Keratinocyte (primary cell): ENCODE measurements around the gene FOXC1. TPM values are rescaled to one million over a fixed set of nuclear protein-coding genes. Genes with fewer than 3 reads are reported as not detected.

Experiments used
- DNase-seq: peaks from one replicate; pipeline ENCODE4 v3.0.0-alpha.2; 2011; ENCODE audit warnings: low read depth, missing footprints, low spot score
- FAIRE-seq: peaks from 2 replicates; lab custom pipeline; 2011; peaks lifted over from hg19 to GRCh38; lab: Jason Lieb, UNC
- H2AFZ ChIP-seq: 2 replicates; pipeline ENCODE4 v1.6.0; 2012; ENCODE audit warnings: low read length, control low read depth, inconsistent platforms; ENCODE audit not compliant: control insufficient read depth
- H3K27ac ChIP-seq: 2 replicates; pipeline ENCODE4 v1.5.1; 2011; ENCODE audit warnings: low read length; ENCODE audit not compliant: control insufficient read depth, insufficient read depth
- H3K27me3 ChIP-seq: 3 replicates; pipeline ENCODE4 v1.6.0; 2011; ENCODE audit warnings: low read length; ENCODE audit not compliant: control insufficient read depth, insufficient read depth; ENCODE audit errors: extremely low read depth
- H3K36me3 ChIP-seq, 2 experiments: 2 replicates in 1 of 2; 3 replicates in 1 of 2; pipeline ENCODE4 v1.5.1; 2011; ENCODE audit warnings: low read length in 2 of 2, mild to moderate bottlenecking in 1 of 2; ENCODE audit not compliant: control insufficient read depth in 2 of 2, insufficient read depth in 2 of 2; ENCODE audit errors: extremely low read depth in 1 of 2
- H3K4me1 ChIP-seq: 3 replicates; pipeline ENCODE4 v1.5.1; 2011; ENCODE audit warnings: low read length; ENCODE audit not compliant: control insufficient read depth, insufficient read depth; ENCODE audit errors: extremely low read depth
- H3K4me2 ChIP-seq: 3 replicates; pipeline ENCODE4 v1.6.0; 2011; ENCODE audit warnings: low read depth, low read length; ENCODE audit not compliant: control insufficient read depth, insufficient read depth; ENCODE audit errors: extremely low read depth
- H3K4me3 ChIP-seq, 3 experiments: fragments of 200-600 bp in 1 of 3; sonication (generic) in 1 of 3; 2 replicates in 2 of 3; 3 replicates in 1 of 3; pipeline ENCODE4 v1.5.1; 2011 to 2016; ENCODE audit warnings: low read length in 3 of 3, mild to moderate bottlenecking in 3 of 3, control low read depth in 2 of 3, inconsistent platforms in 1 of 3, low read depth in 1 of 3, mixed read lengths in 1 of 3, mixed run types in 1 of 3, moderate library complexity in 1 of 3; ENCODE audit not compliant: control insufficient read depth in 2 of 3, insufficient read depth in 2 of 3; ENCODE audit errors: extremely low read depth in 1 of 3
- H3K79me2 ChIP-seq: 2 replicates; pipeline ENCODE4 v1.6.0; 2012; ENCODE audit warnings: low read length; ENCODE audit not compliant: control insufficient read depth, insufficient read depth
- H3K9ac ChIP-seq: 3 replicates; pipeline ENCODE4 v1.6.0; 2011; ENCODE audit warnings: low read length; ENCODE audit not compliant: control insufficient read depth, insufficient read depth; ENCODE audit errors: extremely low read depth
- H3K9me1 ChIP-seq: 3 replicates; pipeline ENCODE4 v1.6.0; 2011; ENCODE audit warnings: low read length; ENCODE audit not compliant: control insufficient read depth, insufficient read depth; ENCODE audit errors: extremely low read depth
- H3K9me3 ChIP-seq: 2 replicates; pipeline ENCODE4 v1.5.1; 2012; ENCODE audit warnings: low read depth, low read length; ENCODE audit not compliant: control insufficient read depth
- H4K20me1 ChIP-seq: 3 replicates; pipeline ENCODE4 v1.6.0; 2011; ENCODE audit warnings: low read length; ENCODE audit not compliant: control insufficient read depth, insufficient read depth; ENCODE audit errors: extremely low read depth
- EZH2 ChIP-seq: IDR thresholded peaks from one replicate; pipeline ENCODE4 v1.6.1; 2012; ENCODE audit warnings: inconsistent platforms, mild to moderate bottlenecking, low read length, moderate library complexity
- dilution Hi-C: fragments of 300-500 bp; cut with MboI; formaldehyde crosslinking; loops from one replicate; pipeline ENCODE4 v1.7.0; 2020; ENCODE audit warnings: low sequenced_read_pairs; ENCODE audit not compliant: extremely low pct_ligation_motif_present
- polyA plus RNA-seq, 5 experiments: library from polyadenylated mRNA; depleted of rRNA in 3 of 5; stranded (reverse) in 3 of 5; stranded (forward) in 1 of 5; unstranded in 1 of 5; fragments of >200 nt; gene quantifications; 1 replicate in 1 of 5; 2 replicates in 3 of 5; 3 replicates in 1 of 5; pipeline versions ENCODE4 v1.2.1 to v1.2.3, GENCODE V29; 2011 to 2012; ENCODE audit warnings: missing spikeins in 2 of 5, low read depth in 1 of 5, low replicate concordance in 1 of 5
- TF ChIP-seq, protein P1 (sequence below), 3 experiments: IDR thresholded peaks in 1 of 3; conservative IDR thresholded peaks in 1 of 3; optimal IDR thresholded peaks in 1 of 3; 2 replicates in 2 of 3; 3 replicates in 1 of 3; pipeline versions ENCODE3 to v1.5.1; 2011; ENCODE audit warnings: low read length in 3 of 3, mild to moderate bottlenecking in 3 of 3, moderate library complexity in 2 of 3, control low read depth in 1 of 3, inconsistent platforms in 1 of 3; ENCODE audit not compliant: insufficient read depth in 2 of 3; ENCODE audit errors: extremely low read depth in 1 of 3

FOXC1 gene
- polyA plus RNA-seq, 1 donor (not counting 4 experiments of a cell fraction or from before 2014, with no cell fraction given): 4.3 TPM

DNA sequence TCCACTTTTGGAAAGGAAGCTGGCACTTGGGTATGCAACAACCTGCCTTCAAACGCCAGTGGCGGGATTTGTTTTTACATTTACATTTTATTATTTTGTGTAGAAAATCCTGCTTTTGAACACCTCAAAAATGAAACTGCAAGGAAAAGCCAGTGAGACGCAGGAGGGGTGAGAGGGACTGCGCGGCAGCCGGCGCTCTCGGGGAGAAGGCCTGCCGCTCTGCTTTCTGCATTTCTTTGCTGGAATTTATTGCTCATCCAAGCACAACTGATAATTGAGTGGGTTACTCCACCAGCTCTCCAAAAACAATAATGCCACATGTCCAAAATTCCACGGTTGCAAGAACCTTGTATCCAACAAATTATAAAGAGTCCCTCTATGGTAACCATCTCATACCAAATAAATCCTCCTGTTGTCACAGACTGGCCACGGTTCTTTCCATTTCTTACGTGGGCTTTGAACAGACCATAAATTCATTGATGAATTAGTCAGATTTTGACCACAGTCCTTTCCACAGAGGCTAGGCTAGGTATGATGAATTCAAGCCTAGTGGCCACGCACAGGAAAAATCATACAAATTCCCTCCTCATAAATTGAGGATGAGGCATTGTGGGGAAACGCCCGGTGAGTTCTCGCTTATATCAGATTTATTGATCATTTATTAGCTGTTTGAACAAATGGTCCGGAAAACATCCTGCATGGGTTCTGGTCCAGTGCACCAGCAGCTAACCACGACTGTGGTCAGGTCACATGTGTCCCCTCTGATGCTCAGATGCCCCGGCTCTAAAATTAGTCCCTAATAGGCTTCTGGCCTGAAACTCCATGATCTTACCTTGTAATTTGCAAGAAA, 31.6 kb upstream of the FOXC1 start:
- Histone ChIP-seq H3K27ac (no peak overlapping the region), H3K4me3 (no peak overlapping the region), H3K36me3 (no peaks in the 10 kb centered on the region), H2AFZ (no peak overlapping the region), H3K4me2 (no peak overlapping the region), H3K27me3 (peaks cover 4% of the 10 kb centered on the region), H3K9me3 (no peaks in the 10 kb centered on the region), H3K9ac (no peak overlapping the region), H3K9me1 (no peaks in the 10 kb centered on the region), H3K79me2 (no peaks in the 10 kb centered on the region), H3K4me1 (no peaks in the 10 kb centered on the region), H4K20me1 (no peaks in the 10 kb centered on the region)
- DNase-seq: no peak
- dilution Hi-C loops: no loop called here
- TF ChIP-seq EZH2: no peak
- TF ChIP-seq, protein P1, sequence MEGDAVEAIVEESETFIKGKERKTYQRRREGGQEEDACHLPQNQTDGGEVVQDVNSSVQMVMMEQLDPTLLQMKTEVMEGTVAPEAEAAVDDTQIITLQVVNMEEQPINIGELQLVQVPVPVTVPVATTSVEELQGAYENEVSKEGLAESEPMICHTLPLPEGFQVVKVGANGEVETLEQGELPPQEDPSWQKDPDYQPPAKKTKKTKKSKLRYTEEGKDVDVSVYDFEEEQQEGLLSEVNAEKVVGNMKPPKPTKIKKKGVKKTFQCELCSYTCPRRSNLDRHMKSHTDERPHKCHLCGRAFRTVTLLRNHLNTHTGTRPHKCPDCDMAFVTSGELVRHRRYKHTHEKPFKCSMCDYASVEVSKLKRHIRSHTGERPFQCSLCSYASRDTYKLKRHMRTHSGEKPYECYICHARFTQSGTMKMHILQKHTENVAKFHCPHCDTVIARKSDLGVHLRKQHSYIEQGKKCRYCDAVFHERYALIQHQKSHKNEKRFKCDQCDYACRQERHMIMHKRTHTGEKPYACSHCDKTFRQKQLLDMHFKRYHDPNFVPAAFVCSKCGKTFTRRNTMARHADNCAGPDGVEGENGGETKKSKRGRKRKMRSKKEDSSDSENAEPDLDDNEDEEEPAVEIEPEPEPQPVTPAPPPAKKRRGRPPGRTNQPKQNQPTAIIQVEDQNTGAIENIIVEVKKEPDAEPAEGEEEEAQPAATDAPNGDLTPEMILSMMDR (optimal IDR thresholded peaks at IDR 0.05 in 1 of 3, IDR thresholded peaks at IDR 0.05 in 1 of 3, conservative IDR thresholded peaks at IDR 0.05 in 1 of 3; ENCODE audit: extremely low read depth in 1 of 3, insufficient read depth in 2 of 3, low read length in 3 of 3): no peak
- no peak for FAIRE-seq

DNA sequence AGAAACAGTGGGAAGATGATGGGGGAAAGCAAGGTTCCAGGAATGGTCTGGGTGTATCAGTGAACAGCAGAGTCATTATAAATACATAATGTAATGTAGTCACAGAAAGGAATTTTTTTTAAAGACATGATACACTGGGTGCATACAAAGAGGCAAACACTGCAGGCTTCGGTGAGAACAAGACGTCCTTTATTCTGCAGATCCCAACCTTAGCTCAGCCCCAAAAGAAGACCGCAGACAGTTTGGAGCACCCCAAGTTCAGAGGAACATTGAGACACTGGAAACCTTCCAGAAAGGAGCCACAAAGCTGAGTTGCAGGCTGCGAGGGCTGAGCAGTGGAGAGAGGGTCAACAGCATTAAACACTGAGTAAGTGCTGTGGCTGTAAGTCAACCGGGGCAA, 30.6 kb upstream of the FOXC1 start:
- Histone ChIP-seq H3K9me3 (no peaks in the 10 kb centered on the region), H3K4me1 (no peaks in the 10 kb centered on the region), H3K4me3 (no peak overlapping the region), H3K36me3 (no peaks in the 10 kb centered on the region), H3K9me1 (no peaks in the 10 kb centered on the region), H2AFZ (no peak overlapping the region), H3K27ac (no peak overlapping the region), H3K79me2 (no peaks in the 10 kb centered on the region), H4K20me1 (no peaks in the 10 kb centered on the region), H3K27me3 (peaks cover 6% of the 10 kb centered on the region), H3K9ac (no peak overlapping the region), H3K4me2 (no peak overlapping the region)
- FAIRE-seq: no peak
- DNase-seq: no peak
- dilution Hi-C loops: no loop called here
- TF ChIP-seq, protein P1 (optimal IDR thresholded peaks at IDR 0.05 in 1 of 3, IDR thresholded peaks at IDR 0.05 in 1 of 3, conservative IDR thresholded peaks at IDR 0.05 in 1 of 3; ENCODE audit: extremely low read depth in 1 of 3, insufficient read depth in 2 of 3, low read length in 3 of 3): no peak
- no peak for TF ChIP-seq EZH2
